Smooth muscle cell (in vitro differentiated cells): ENCODE data around the gene NARF. TPM values are rescaled to one million over a fixed set of nuclear protein-coding genes. Genes with fewer than 3 reads are reported as not detected.

ENCODE experiments used
- DNase-seq: peaks from one replicate; lab custom pipeline; 2025; ENCODE audit not compliant: unreplicated experiment; lab: John Stamatoyannopoulos, UW
- H2AFZ ChIP-seq: fragments of 200-600 bp; sonication (generic); 2 replicates; pipeline ENCODE4 v1.6.0; 2016; ENCODE audit warnings: antibody characterized with exemption, low read depth, mild to moderate bottlenecking
- H3F3A ChIP-seq: fragments of 200-600 bp; sonication (generic); 2 replicates; pipeline ENCODE4 v1.6.0; 2017; ENCODE audit warnings: antibody characterized with exemption, low read depth
- H3K27ac ChIP-seq: fragments of 200-600 bp; sonication (generic); 2 replicates; pipeline ENCODE4 v1.5.1; 2016; ENCODE audit warnings: low read depth, mild to moderate bottlenecking
- H3K27me3 ChIP-seq: fragments of 200-600 bp; sonication (generic); 2 replicates; pipeline ENCODE4 v1.6.1; 2016; ENCODE audit warnings: low read depth, mild to moderate bottlenecking
- H3K36me3 ChIP-seq: fragments of 200-600 bp; sonication (generic); 2 replicates; pipeline ENCODE4 v1.5.1; 2016; ENCODE audit warnings: low read depth
- H3K4me1 ChIP-seq: fragments of 200-600 bp; sonication (generic); 2 replicates; pipeline ENCODE4 v1.5.1; 2016; ENCODE audit warnings: low read depth
- H3K4me2 ChIP-seq: fragments of 200-600 bp; sonication (generic); 2 replicates; pipeline ENCODE4 v1.6.0; 2016; ENCODE audit warnings: mild to moderate bottlenecking
- H3K4me3 ChIP-seq: fragments of 200-600 bp; sonication (generic); 2 replicates; pipeline ENCODE4 v1.5.1; 2016; ENCODE audit warnings: mild to moderate bottlenecking
- H3K79me2 ChIP-seq: fragments of 200-600 bp; sonication (generic); 2 replicates; pipeline ENCODE4 v1.6.0; 2016; ENCODE audit warnings: low read depth, mild to moderate bottlenecking
- H3K9ac ChIP-seq: fragments of 200-600 bp; sonication (generic); 2 replicates; pipeline ENCODE4 v1.6.0; 2016; ENCODE audit warnings: low read depth
- H3K9me3 ChIP-seq: fragments of 200-600 bp; sonication (generic); replicated peaks from 2 replicates; pipeline ENCODE4 v1.5.1; 2016; ENCODE audit warnings: low read depth
- H4K20me1 ChIP-seq: fragments of 200-600 bp; sonication (generic); 2 replicates; pipeline ENCODE4 v1.6.0; 2016; ENCODE audit warnings: low read depth
- CTCF ChIP-seq: fragments of 200-600 bp; sonication (generic); IDR thresholded peaks from 2 replicates; pipeline ENCODE4 v1.5.1; 2017; ENCODE audit warnings: borderline replicate concordance, mild to moderate bottlenecking, antibody characterized with exemption; ENCODE audit not compliant: insufficient read depth, poor library complexity, severe bottlenecking
- WGBS: methylation state at CpG from one replicate; pipeline ENCODE4 v1.1.7; 2016; ENCODE audit warnings: low lambda C conversion rate; 5-methylcytosine and 5-hydroxymethylcytosine counted together
- polyA plus RNA-seq: library from polyadenylated mRNA; unstranded; fragments of >200 nt; fragmentation: Nextera tagmentation; extraction: Ambion mirVana; gene quantifications from 2 replicates; pipeline ENCODE4 v1.2.1, GENCODE V29; 2016
- total RNA-seq: library from RNA; depleted of rRNA; stranded (reverse); fragments of >200 nt; gene quantifications from 2 replicates; pipeline ENCODE4 v1.2.3, GENCODE V29; 2014

The NARF gene
- total and polyA plus RNA-seq, 2 experiments from 2014 or later, result 52.0 to 178 TPM

DNA sequence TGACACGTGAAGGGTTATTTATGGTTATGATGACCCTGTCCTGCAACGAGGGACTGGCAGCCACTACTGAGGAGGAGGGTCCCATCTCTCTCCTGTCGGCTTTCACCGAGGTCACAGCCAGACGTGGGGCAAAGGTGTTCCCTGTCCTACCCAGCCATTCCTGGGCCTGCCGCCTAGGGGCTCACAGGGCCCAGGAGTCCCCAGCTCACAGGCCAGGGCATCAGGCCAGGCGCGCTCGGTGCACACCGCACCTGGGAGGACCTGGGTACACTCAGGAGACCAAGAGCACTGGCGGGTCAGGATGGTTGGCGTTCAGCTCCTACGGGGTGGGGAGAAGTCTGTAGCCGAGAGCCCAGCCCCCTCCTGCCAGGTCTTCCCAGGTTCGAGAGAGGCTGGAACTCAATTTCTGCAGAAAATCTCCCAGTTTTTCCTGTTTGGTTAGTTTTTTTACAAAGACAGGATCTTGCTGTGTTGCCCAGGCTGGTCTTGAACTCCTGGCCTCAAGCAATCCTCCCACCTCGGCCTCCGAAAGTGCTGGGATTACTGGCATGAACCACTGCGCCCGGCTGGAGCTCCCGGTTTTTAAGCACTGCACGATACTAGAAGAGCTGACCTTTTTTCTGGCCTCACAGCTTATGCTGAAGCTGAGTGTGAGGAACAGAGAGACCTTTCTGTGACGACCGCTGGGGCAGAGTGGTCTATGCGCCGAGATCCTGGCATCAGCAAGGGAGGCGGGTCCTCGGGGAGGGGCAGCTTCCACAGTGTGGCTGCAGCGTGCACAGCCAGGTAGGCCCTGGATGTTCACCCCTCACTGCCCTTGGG, 15.7 kb upstream of the NARF start:
- H3K36me3 ChIP-seq, result no peaks in the 10 kb centered on the region
- H3K4me3 ChIP-seq, result no peak overlapping the region
- DNase-seq, result no peak
- WGBS, result 97% methylated on average over 28 of the region's 28 CpGs
- no peaks in the 10 kb centered on the region for H3F3A ChIP-seq
- no peaks in the 10 kb centered on the region for H3K27me3 ChIP-seq
- H2AFZ ChIP-seq, result no peak overlapping the region
- H3K79me2 ChIP-seq, result no peaks in the 10 kb centered on the region
- H4K20me1 ChIP-seq, result no peaks in the 10 kb centered on the region
- no peak overlapping the region for H3K9ac ChIP-seq
- H3K4me2 ChIP-seq, result no peak overlapping the region
- no peaks in the 10 kb centered on the region for H3K9me3 ChIP-seq
- no peak overlapping the region for H3K27ac ChIP-seq
- no peak for TF ChIP-seq CTCF
- no peaks in the 10 kb centered on the region for H3K4me1 ChIP-seq

GRCh38 chr17:82443465-82444283, 14.9 kb upstream of the NARF start:
- Histone ChIP-seq H3K79me2 (no peaks in the 10 kb centered on the region), H3K9me3 (no peaks in the 10 kb centered on the region), H4K20me1 (no peaks in the 10 kb centered on the region), H3K9ac (no peak overlapping the region), H2AFZ (no peak overlapping the region), H3K4me3 (no peak overlapping the region), H3F3A (no peaks in the 10 kb centered on the region), H3K36me3 (no peaks in the 10 kb centered on the region), H3K27ac (no peak overlapping the region), H3K4me2 (no peak overlapping the region), H3K27me3 (no peaks in the 10 kb centered on the region), H3K4me1 (no peaks in the 10 kb centered on the region)
- 97% methylated on average over 38 of the region's 40 CpGs for WGBS
- no peak for TF ChIP-seq CTCF
- no peak for DNase-seq

GRCh38 chr17:82444284-82444893, 14.2 kb upstream of the NARF start:
- Histone ChIP-seq H3K9me3 (no peaks in the 10 kb centered on the region), H3K27ac (no peak overlapping the region), H3K4me3 (no peak overlapping the region), H3F3A (no peaks in the 10 kb centered on the region), H3K4me1 (peaks cover 2% of the 10 kb centered on the region), H3K27me3 (no peaks in the 10 kb centered on the region), H2AFZ (no peak overlapping the region), H3K9ac (no peak overlapping the region), H3K36me3 (no peaks in the 10 kb centered on the region), H3K4me2 (no peak overlapping the region), H3K79me2 (peaks cover 7% of the 10 kb centered on the region), H4K20me1 (no peaks in the 10 kb centered on the region)
- WGBS, result 94% methylated on average over 35 of the region's 35 CpGs
- no peak for TF ChIP-seq CTCF
- DNase-seq, result no peak
